Activated CD8-positive, alpha-beta T cell treated with anti-CD3 and anti-CD28 coated beads for 36 hours (primary cell): ENCODE measurements around the gene ZFR. TPM values are rescaled to one million over a fixed set of nuclear protein-coding genes. Genes with fewer than 3 reads are reported as not detected.

ENCODE experiments used
- ATAC-seq: fragments of 200-7000 bp; cut with Tn5 transposase; one replicate; pipeline ENCODE4 v1.10.0; 2021; ENCODE audit warnings: mild to moderate bottlenecking, moderate library complexity
- CTCF ChIA-PET: fragments of 350-600 bp; sonication (Branson Sonifier 250); formaldehyde crosslinking; loops from one replicate; lab custom pipeline; 2021; ENCODE audit warnings: antibody characterized with exemption; lab: Charles Lee
- POLR2A ChIA-PET: fragments of 350-600 bp; sonication (Branson Sonifier 250); formaldehyde crosslinking; loops from one replicate; lab custom pipeline; 2021; ENCODE audit warnings: antibody characterized with exemption; lab: Charles Lee
- DNase-seq: peaks from one replicate; pipeline ENCODE4 v3.0.0-alpha.2; 2020
- H3K27ac Mint-ChIP-seq: one replicate; pipeline ENCODE4 v1.8.0; 2021; ENCODE audit warnings: mild to moderate bottlenecking, mixed read lengths
- H3K27me3 Mint-ChIP-seq: one replicate; pipeline ENCODE4 v1.8.0; 2021; ENCODE audit warnings: mixed read lengths
- H3K36me3 Mint-ChIP-seq: one replicate; pipeline ENCODE4 v1.8.0; 2021; ENCODE audit warnings: low read depth, mixed read lengths
- H3K4me1 Mint-ChIP-seq: one replicate; pipeline ENCODE4 v1.8.0; 2021; ENCODE audit warnings: low read depth, mixed read lengths
- H3K4me3 Mint-ChIP-seq: one replicate; pipeline ENCODE4 v1.8.0; 2021; ENCODE audit warnings: mild to moderate bottlenecking, moderate library complexity, mixed read lengths
- H3K9me3 Mint-ChIP-seq: one replicate; pipeline ENCODE4 v1.8.0; 2021; ENCODE audit warnings: mixed read lengths
- CTCF ChIP-seq: fragments of 200-600 bp; IDR thresholded peaks from one replicate; pipeline ENCODE4 v1.8.0; 2022; ENCODE audit warnings: antibody characterized with exemption, mild to moderate bottlenecking
- intact Hi-C: fragments of 100-400 bp; cut with micrococcal nuclease; formaldehyde crosslinking; loops from one replicate; pipeline ENCODE4 v1.10.0; 2022
- total RNA-seq, 2 experiments: library from RNA; stranded (reverse); gene quantifications; one replicate each; pipeline ENCODE4 v1.2.3, GENCODE V29; 2021

Gene ZFR
- total RNA-seq, 2 experiments from 2014 or later = 56.8 to 59.2 TPM

- H3K4me3 Mint-ChIP-seq = no peak overlapping the region
- DNase-seq (no peak), ATAC-seq (no peak)
- H3K27me3 Mint-ChIP-seq = no peaks in the 10 kb centered on the region
- ChIA-PET CTCF (interaction anchor here (0.7 to 5.1 kb wide), 4 partner anchors 7 to 242 kb away, joined by 3 to 23 read pairs (median 6); no protein-coding TSS in a partner anchor), POLR2A (no interaction called here)
- TF ChIP-seq CTCF = no peak
- intact Hi-C loops = no loop called here
- H3K36me3 Mint-ChIP-seq = no peaks in the 10 kb centered on the region
- no peaks in the 10 kb centered on the region for H3K9me3 Mint-ChIP-seq
- no peak overlapping the region for H3K27ac Mint-ChIP-seq
- H3K4me1 Mint-ChIP-seq = no peaks in the 10 kb centered on the region
Observed at GRCh38 chr5:32474209-32474854, 29.8 kb upstream of the ZFR start.

GRCh38 chr5:32473072-32473471 is 28.5 kb upstream of the ZFR start:
- H3K4me3 Mint-ChIP-seq = no peak overlapping the region
- no peak for TF ChIP-seq CTCF
- no peak overlapping the region for H3K27ac Mint-ChIP-seq
- H3K27me3 Mint-ChIP-seq = no peaks in the 10 kb centered on the region
- intact Hi-C loops = no loop called here
- no peaks in the 10 kb centered on the region for H3K4me1 Mint-ChIP-seq
- ChIA-PET CTCF (interaction anchor here (1.5 to 5.1 kb wide), 2 partner anchors 17 to 139 kb away, joined by 3 to 23 read pairs; no protein-coding TSS in a partner anchor), POLR2A (no interaction called here)
- no peaks in the 10 kb centered on the region for H3K9me3 Mint-ChIP-seq
- ATAC-seq (no peak), DNase-seq (no peak)
- no peaks in the 10 kb centered on the region for H3K36me3 Mint-ChIP-seq

- CTCF ChIA-PET = interaction anchor here (1.5 to 5.1 kb wide), 2 partner anchors 18 to 141 kb away, joined by 3 to 23 read pairs; no protein-coding TSS in a partner anchor
- TF ChIP-seq CTCF = no peak
- POLR2A ChIA-PET = no interaction called here
- Mint-ChIP-seq H3K27me3 (no peaks in the 10 kb centered on the region), H3K36me3 (no peaks in the 10 kb centered on the region), H3K4me1 (no peaks in the 10 kb centered on the region), H3K9me3 (no peaks in the 10 kb centered on the region), H3K4me3 (no peak overlapping the region), H3K27ac (no peak overlapping the region)
- DNase-seq (no peak), ATAC-seq (no peak)
- intact Hi-C loops = no loop called here
Observed at GRCh38 chr5:32471784-32472183, 27.2 kb upstream of the ZFR start.

- POLR2A ChIA-PET = no interaction called here
Observed at GRCh38 chr5:32465076-32465475, 20.5 kb upstream of the ZFR start.

More at GRCh38 chr5:32465076-32465475, 20.5 kb upstream of the ZFR start:
- H3K4me1 Mint-ChIP-seq = peaks cover 13% of the 10 kb centered on the region
- intact Hi-C loops = no loop called here
- DNase-seq (no peak), ATAC-seq (no peak)
- no peak overlapping the region for H3K4me3 Mint-ChIP-seq
- H3K27ac Mint-ChIP-seq = no peak overlapping the region
- no peaks in the 10 kb centered on the region for H3K9me3 Mint-ChIP-seq
- H3K27me3 Mint-ChIP-seq = peaks cover 1% of the 10 kb centered on the region
- no peak for TF ChIP-seq CTCF
- CTCF ChIA-PET = no interaction called here
- no peaks in the 10 kb centered on the region for H3K36me3 Mint-ChIP-seq
